ENCODE results near the gene EYS. TPM values are rescaled to one million over a fixed set of nuclear protein-coding genes. Genes with fewer than 3 reads are reported as not detected.

The EYS gene
- total and polyA plus RNA-seq, 9 of the 15 experiments (the other 6 are each of a cell fraction or from before 2014, with no cell fraction given), result 0.03 to 0.36 (median 0.10) TPM; not detected in 2

GRCh38 chr6:63721181-63721580 is 1985.8 kb downstream of the EYS start:
- Histone ChIP-seq H3K9me1 (ENCODE audit: control insufficient read depth, insufficient read depth, low read length) (no peaks in the 10 kb centered on the region), H3K36me3 (ENCODE audit: control insufficient read depth, insufficient read depth, low read length) (no peaks in the 10 kb centered on the region), H4K20me1 (replicated peaks; ENCODE audit: control insufficient read depth, insufficient read depth, low read length) (no peaks in the 10 kb centered on the region), H3K4me2 (ENCODE audit: insufficient read depth, low read length) (no peak overlapping the region), H3K27me3 (ENCODE audit: control insufficient read depth in 2 of 2, insufficient read depth in 2 of 2, low read length in 2 of 2) (no peaks in the 10 kb centered on the region), H3K9ac (ENCODE audit: insufficient read depth in 1 of 2, low read depth in 2 of 2, low read length in 2 of 2) (no peak overlapping the region), H3K27ac (ENCODE audit: extremely low read depth, low read depth, low read length) (no peak overlapping the region), H2AFZ (ENCODE audit: low read depth, low read length) (no peak overlapping the region), H3K79me2 (ENCODE audit: control insufficient read depth, insufficient read depth, low read length) (no peaks in the 10 kb centered on the region), H3K4me1 (replicated peaks in 1 of 2; ENCODE audit: control insufficient read depth in 2 of 2, insufficient read depth in 2 of 2, low read length in 2 of 2) (no peaks in the 10 kb centered on the region), H3K4me3 (no peak overlapping the region), H3K9me3 (replicated peaks; ENCODE audit: control insufficient read depth, insufficient read depth, low read depth, low read length) (no peaks in the 10 kb centered on the region)
- intact Hi-C loops (cut with micrococcal nuclease), result loop anchor here (10.0 kb wide), 1 partner anchor 126 kb away; no protein-coding TSS in a partner anchor
- no peak for FAIRE-seq
- no peak for ATAC-seq
- no TSS peak for BruUV-seq (replicated peaks)
- WGBS (ENCODE audit: insufficient coverage, low coverage, missing lambda C conversion rate), result 29% methylated on average over 1 of the region's 1 CpG
- in situ Hi-C loops (cut with MboI), result no loop called here
- CTCF ChIA-PET (ENCODE audit: low intra/inter-chr PET ratio), result no interaction called here
- POLR2A ChIA-PET, result no interaction called here
- no peak for DNase-seq (ENCODE audit: extremely low read depth in 1 of 4, low spot score in 3 of 4)
- TF ChIP-seq TOE1 (IDR thresholded peaks at IDR 0.05; ENCODE audit: borderline replicate concordance) (no peak), TOE1 (CRISPR knock-in tag; IDR thresholded peaks at IDR 0.05; ENCODE audit: borderline replicate concordance, low read depth) (no peak), HDAC2 (IDR thresholded peaks at IDR 0.05) (no peak), ZC3H4 (CRISPR knock-in tag; IDR thresholded peaks at IDR 0.05; ENCODE audit: borderline replicate concordance) (no peak), TRIM25 (IDR thresholded peaks at IDR 0.05; ENCODE audit: borderline replicate concordance) (no peak), CUX1 (CRISPR knock-in tag; IDR thresholded peaks at IDR 0.05) (no peak), ELF1 (tag; IDR thresholded peaks at IDR 0.05) (no peak), OTX1 (CRISPR knock-in tag; IDR thresholded peaks at IDR 0.05) (no peak), ZKSCAN8 (CRISPR knock-in tag; IDR thresholded peaks at IDR 0.05) (no peak), GTF2B (IDR thresholded peaks at IDR 0.05; ENCODE audit: extremely low read depth, insufficient read length) (no peak), HMGXB4 (CRISPR knock-in tag; IDR thresholded peaks at IDR 0.05) (no peak), ZNF512 (tag; IDR thresholded peaks at IDR 0.05) (no peak)
